OCI-LY3 (cell line): ENCODE data around the gene TCF4.

Experiments used
- H2AFZ ChIP-seq: fragments of 200-600, 300-600 bp; shearing (Covaris generic); 2 replicates; pipeline ENCODE4 v1.6.0; 2014; ENCODE audit warnings: antibody characterized with exemption, low read depth, low read length
- H3K27ac ChIP-seq: fragments of 200-600, 300-600 bp; sonication (generic); 2 replicates; pipeline ENCODE4 v1.5.1; 2014; ENCODE audit warnings: mild to moderate bottlenecking, low read length, moderate library complexity, mixed read lengths
- H3K27me3 ChIP-seq: fragments of 200-600, 300-600 bp; sonication (generic); 2 replicates; pipeline ENCODE4 v1.6.1; 2014; ENCODE audit warnings: low read depth, low read length, mixed read lengths
- H3K36me3 ChIP-seq: fragments of 200-600, 300-600 bp; sonication (generic); replicated peaks from 2 replicates; pipeline ENCODE3; 2014; ENCODE audit warnings: low read depth, low read length, mixed read lengths
- H3K4me1 ChIP-seq: fragments of 300-600, 200-600 bp; sonication (generic); 2 replicates; pipeline ENCODE4 v1.6.1; 2014; ENCODE audit warnings: low read length, mixed read lengths
- H3K4me2 ChIP-seq: fragments of 200-600, 300-600 bp; sonication (generic); 2 replicates; pipeline ENCODE4 v1.6.1; 2014; ENCODE audit warnings: low read length, mixed read lengths
- H3K4me3 ChIP-seq: fragments of 300-600, 200-600 bp; sonication (generic); 2 replicates; pipeline ENCODE4 v1.5.1; 2014; ENCODE audit warnings: antibody characterized with exemption, mild to moderate bottlenecking, low read length, moderate library complexity
- H3K79me2 ChIP-seq: fragments of 300-600, 200-600 bp; shearing (Covaris generic); 2 replicates; pipeline ENCODE4 v1.6.1; 2014; ENCODE audit warnings: mild to moderate bottlenecking, low read length, mixed read lengths
- H3K9ac ChIP-seq: fragments of 300-600, 200-600 bp; shearing (Covaris generic); 2 replicates; pipeline ENCODE4 v1.6.0; 2014; ENCODE audit warnings: mild to moderate bottlenecking, low read length, moderate library complexity
- H3K9me3 ChIP-seq: fragments of 200-600, 300-600 bp; shearing (Covaris generic); 2 replicates; pipeline ENCODE4 v1.6.1; 2014; ENCODE audit warnings: low read length, mixed read lengths; ENCODE audit not compliant: insufficient read depth
- H4K20me1 ChIP-seq: fragments of 200-600, 300-600 bp; sonication (generic); 2 replicates; pipeline ENCODE4 v1.6.1; 2016; ENCODE audit warnings: low read length, mixed read lengths; ENCODE audit not compliant: insufficient read depth
- CTCF ChIP-seq: fragments of 200-600, 300-600 bp; sonication (generic); IDR thresholded peaks from 2 replicates; pipeline ENCODE4 v1.5.1; 2014; ENCODE audit warnings: antibody characterized with exemption, low read length, low read depth
- EZH2phosphoT487 ChIP-seq: fragments of 200-600 bp; shearing (Covaris generic); IDR thresholded peaks from 2 replicates; pipeline ENCODE4 v1.6.1; 2018; ENCODE audit warnings: antibody characterized with exemption, mixed run types, low read depth

TCF4 gene

GRCh38 chr18:55296778-55297177 lies 291.2 kb downstream of the TCF4 start:
- peaks cover 39% of the 10 kb centered on the region for H3K4me1 ChIP-seq
- H3K27me3 ChIP-seq = no peaks in the 10 kb centered on the region
- no peak overlapping the region for H3K9ac ChIP-seq
- H3K9me3 ChIP-seq = no peaks in the 10 kb centered on the region
- no peak overlapping the region for H3K27ac ChIP-seq
- TF ChIP-seq CTCF = no peak
- no peak for TF ChIP-seq EZH2phosphoT487
- no peak overlapping the region for H2AFZ ChIP-seq
- H3K4me2 ChIP-seq = no peak overlapping the region
- H3K4me3 ChIP-seq = no peak overlapping the region
- H3K79me2 ChIP-seq = peaks cover 98% of the 10 kb centered on the region
- peaks cover 96% of the 10 kb centered on the region for H4K20me1 ChIP-seq
- H3K36me3 ChIP-seq = peaks cover 79% of the 10 kb centered on the region

- no peak overlapping the region for H3K9ac ChIP-seq
- H3K27me3 ChIP-seq = no peaks in the 10 kb centered on the region
- H3K9me3 ChIP-seq = no peaks in the 10 kb centered on the region
- TF ChIP-seq CTCF = no peak
- TF ChIP-seq EZH2phosphoT487 = no peak
- peaks cover 96% of the 10 kb centered on the region for H4K20me1 ChIP-seq
- peaks cover 39% of the 10 kb centered on the region for H3K4me1 ChIP-seq
- H3K27ac ChIP-seq = no peak overlapping the region
- H3K79me2 ChIP-seq = peaks cover 98% of the 10 kb centered on the region
- H3K36me3 ChIP-seq = peaks cover 80% of the 10 kb centered on the region
- no peak overlapping the region for H3K4me3 ChIP-seq
- H3K4me2 ChIP-seq = no peak overlapping the region
- no peak overlapping the region for H2AFZ ChIP-seq
These were observed 291.9 kb downstream of the TCF4 start for GRCh38 chr18:55296115-55296514.

GRCh38 chr18:55290898-55291297 lies 297.1 kb downstream of the TCF4 start:
- no peak overlapping the region for H3K27ac ChIP-seq
- no peak overlapping the region for H3K9ac ChIP-seq
- H3K4me3 ChIP-seq = no peak overlapping the region
- H3K36me3 ChIP-seq = peaks cover 84% of the 10 kb centered on the region
- peaks cover 38% of the 10 kb centered on the region for H3K4me1 ChIP-seq
- no peak overlapping the region for H3K4me2 ChIP-seq
- no peaks in the 10 kb centered on the region for H3K9me3 ChIP-seq
- H4K20me1 ChIP-seq = peaks cover 96% of the 10 kb centered on the region
- no peak overlapping the region for H2AFZ ChIP-seq
- TF ChIP-seq EZH2phosphoT487 (no peak), CTCF (no peak)
- H3K79me2 ChIP-seq = peaks cover 98% of the 10 kb centered on the region
- H3K27me3 ChIP-seq = no peaks in the 10 kb centered on the region

- H3K4me3 ChIP-seq = no peak overlapping the region
- no peak overlapping the region for H3K9ac ChIP-seq
- peaks cover 78% of the 10 kb centered on the region for H3K36me3 ChIP-seq
- TF ChIP-seq CTCF = no peak
- TF ChIP-seq EZH2phosphoT487 = no peak
- H3K79me2 ChIP-seq = peaks cover 98% of the 10 kb centered on the region
- H4K20me1 ChIP-seq = peaks cover 96% of the 10 kb centered on the region
- no peaks in the 10 kb centered on the region for H3K9me3 ChIP-seq
- peak overlapping the region; percentile 1; the same call in 1 of the 2 replicates for H3K27ac ChIP-seq
- no peak overlapping the region for H3K4me2 ChIP-seq
- no peak overlapping the region for H2AFZ ChIP-seq
- H3K27me3 ChIP-seq = no peaks in the 10 kb centered on the region
- H3K4me1 ChIP-seq = peaks cover 38% of the 10 kb centered on the region
These were observed 298.2 kb downstream of the TCF4 start for GRCh38 chr18:55289775-55290174.
